ENCODE measurements around the gene SSR3. TPM values are rescaled to one million over a fixed set of nuclear protein-coding genes. Genes with fewer than 3 reads are reported as not detected.

Gene SSR3
- total RNA-seq, 4 donors from 2014 or later, result 69.5 to 116 (median 93.2) TPM

DNA sequence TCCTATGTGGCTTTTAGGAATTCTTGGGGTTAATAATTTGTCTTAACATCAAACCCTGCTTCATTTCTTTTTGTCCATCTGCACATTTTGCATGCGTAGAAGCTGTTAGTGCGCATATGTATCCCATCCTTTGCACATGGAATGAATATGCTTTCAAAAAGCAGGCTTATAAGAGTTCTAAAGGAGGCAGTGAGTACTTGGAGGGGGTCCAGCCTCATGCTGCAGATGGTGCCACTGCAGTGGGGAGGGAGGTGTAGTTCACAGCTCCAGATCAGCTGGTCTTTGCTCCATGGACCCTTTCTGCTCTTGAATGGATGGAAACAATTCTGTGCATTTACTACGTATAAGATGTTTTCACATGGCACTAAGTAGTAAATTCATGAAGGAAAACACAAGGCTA is 20.7 kb upstream of the SSR3 start:
- TF ChIP-seq, protein P1, sequence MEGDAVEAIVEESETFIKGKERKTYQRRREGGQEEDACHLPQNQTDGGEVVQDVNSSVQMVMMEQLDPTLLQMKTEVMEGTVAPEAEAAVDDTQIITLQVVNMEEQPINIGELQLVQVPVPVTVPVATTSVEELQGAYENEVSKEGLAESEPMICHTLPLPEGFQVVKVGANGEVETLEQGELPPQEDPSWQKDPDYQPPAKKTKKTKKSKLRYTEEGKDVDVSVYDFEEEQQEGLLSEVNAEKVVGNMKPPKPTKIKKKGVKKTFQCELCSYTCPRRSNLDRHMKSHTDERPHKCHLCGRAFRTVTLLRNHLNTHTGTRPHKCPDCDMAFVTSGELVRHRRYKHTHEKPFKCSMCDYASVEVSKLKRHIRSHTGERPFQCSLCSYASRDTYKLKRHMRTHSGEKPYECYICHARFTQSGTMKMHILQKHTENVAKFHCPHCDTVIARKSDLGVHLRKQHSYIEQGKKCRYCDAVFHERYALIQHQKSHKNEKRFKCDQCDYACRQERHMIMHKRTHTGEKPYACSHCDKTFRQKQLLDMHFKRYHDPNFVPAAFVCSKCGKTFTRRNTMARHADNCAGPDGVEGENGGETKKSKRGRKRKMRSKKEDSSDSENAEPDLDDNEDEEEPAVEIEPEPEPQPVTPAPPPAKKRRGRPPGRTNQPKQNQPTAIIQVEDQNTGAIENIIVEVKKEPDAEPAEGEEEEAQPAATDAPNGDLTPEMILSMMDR (IDR thresholded peaks at IDR 0.05; ENCODE audit: low read depth), result no peak

DNA sequence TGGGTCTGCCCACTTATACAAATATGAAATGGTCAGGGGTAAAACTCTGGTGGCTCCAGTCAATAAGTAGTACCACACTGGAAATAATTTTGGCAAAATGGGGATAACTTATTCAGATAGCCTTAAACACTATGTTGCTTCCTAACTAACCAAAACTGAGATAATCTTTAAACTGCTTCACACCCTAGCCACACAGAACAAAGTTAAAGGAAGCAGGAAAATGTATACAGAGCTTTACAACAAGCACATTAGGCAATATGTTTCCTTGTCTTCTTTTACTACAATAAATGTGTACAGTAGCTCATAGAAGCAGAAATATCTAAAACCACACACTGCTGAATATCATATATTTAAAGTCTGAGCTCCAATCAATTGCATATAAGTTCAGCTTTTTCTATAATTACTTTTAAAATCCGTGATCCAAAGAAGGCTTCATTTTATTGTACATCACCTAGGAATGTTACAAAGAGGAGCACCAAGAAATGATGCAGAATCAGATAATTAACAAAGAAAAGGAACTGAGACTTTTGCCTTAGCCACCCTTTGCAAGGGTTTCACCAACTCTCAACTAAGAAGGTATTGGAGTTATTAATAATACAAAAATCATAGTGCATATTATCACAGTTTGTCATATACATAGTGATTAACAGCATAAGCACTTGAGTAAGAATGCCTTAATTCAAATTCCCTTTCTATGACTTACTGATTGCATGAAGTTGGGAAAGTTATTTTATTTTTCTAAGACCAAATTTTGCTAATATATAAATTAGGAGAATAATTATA is 9.2 kb upstream of the SSR3 start:
- TF ChIP-seq, protein P1 (IDR thresholded peaks at IDR 0.05; ENCODE audit: low read depth), result no peak

DNA sequence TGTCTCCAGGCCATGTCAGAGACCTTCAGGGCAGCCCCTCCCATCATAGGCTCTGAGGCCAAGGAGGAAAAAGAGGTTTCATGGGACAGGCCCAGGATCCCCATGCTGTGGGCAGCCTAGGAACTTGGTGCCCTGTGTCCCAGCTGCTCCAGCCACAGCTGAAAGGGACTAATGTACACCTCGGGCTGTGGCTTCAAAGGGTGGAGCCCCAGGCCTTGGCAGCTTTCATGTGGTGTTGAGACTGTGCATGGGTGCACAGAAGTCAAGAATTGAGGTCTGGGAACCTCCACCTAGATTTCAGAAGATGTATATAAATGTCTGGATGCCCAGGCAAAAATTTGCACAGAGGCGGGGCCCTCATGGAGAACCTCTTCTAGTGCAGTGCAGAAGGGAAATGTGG is 6.6 kb upstream of the SSR3 start:
- TF ChIP-seq, protein P1 (IDR thresholded peaks at IDR 0.05; ENCODE audit: low read depth), result no peak

DNA sequence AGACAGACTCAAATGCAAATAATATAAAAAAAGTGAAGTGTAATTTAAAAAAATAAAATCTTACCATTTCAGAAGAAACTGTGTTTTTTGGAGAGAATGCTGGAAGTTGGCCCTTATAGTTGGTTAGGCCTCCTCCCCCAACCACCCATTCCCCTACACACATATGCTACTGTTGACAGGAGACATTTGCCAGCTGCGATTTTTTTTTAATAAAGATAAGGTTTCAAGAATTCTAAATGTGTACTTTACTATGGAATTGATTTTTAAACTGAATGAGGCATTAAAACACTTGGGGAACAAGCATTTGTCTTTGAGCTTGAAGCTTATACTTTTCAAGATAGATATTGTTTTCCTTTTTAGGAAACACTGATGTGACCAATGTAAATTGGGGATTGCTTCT is 4.4 kb upstream of the SSR3 start:
- TF ChIP-seq, protein P1 (IDR thresholded peaks at IDR 0.05; ENCODE audit: low read depth), result no peak

DNA sequence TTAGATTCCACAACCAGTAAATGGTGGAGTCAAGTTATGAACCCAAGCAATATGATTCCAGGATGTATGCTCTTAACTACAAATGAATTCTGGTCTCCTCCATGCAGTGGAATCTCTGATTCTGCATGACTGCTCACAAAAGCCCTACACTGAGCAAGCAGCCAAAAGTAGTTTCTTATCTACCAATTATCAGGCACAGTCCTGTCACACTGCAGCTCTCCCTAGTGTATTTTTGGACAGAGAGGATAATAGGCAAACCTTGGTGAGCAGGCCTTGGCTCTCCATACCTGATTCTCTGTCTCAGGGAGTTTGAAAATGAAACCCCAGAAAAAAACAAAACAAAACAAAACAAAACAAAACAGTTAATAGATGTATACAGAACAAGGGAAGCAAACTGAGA is 3.5 kb upstream of the SSR3 start:
- TF ChIP-seq, protein P1 (IDR thresholded peaks at IDR 0.05; ENCODE audit: low read depth), result no peak

DNA sequence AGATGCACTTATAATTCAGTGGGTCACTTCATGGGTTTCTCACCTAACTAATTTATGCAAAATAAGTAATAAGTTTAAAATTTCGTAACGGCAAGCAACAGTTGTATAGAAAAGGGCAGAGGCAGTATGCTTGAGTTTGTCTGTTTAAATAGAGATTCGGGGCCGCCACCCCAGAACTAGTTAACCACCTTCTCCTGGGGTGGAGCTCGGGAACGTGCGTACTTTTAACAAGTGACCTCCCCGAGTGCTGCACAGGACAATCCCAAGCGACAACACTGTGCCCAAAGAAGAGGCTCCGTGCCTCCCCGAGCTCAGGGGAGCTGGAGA is 439 bp downstream of the SSR3 start:
- TF ChIP-seq, protein P1 (IDR thresholded peaks at IDR 0.05; ENCODE audit: low read depth), result no peak

DNA sequence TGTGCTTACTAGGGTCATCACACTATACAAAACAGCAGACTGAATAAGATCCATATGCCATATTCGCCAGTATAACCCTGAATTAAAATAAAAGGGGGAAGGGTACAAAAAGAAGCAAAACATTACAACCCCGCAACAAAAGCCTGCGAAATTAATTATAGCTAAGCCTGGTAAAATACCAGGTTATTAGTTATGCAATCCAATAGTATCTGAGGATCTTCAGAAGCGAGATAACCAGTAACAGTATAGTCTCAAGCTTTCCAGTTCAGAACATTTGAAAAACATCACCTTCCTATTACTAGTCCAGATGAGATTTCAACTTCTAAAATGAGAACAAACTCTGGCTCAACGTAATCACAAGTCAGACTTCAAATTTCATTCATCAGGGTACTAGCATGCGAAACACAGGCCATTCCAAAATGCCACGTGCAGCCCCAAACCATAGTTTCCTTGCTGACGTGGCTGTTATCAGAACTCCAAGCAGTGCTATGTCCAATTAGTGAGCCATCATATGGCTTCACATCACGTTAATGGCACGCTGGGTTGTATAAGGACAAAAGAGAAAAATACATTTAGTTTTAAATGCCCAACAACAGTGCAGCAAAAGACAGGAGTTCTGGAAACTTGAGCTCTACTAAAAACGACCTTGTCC is 1.1 kb downstream of the SSR3 start:
- TF ChIP-seq, protein P1 (IDR thresholded peaks at IDR 0.05; ENCODE audit: low read depth), result no peak

Measured in subcutaneous adipose tissue (tissue), 4 donors.